RPMI7951 (cell line): Measurements from ENCODE around the gene ARFGAP2. TPM values are rescaled to one million over a fixed set of nuclear protein-coding genes. Genes with fewer than 3 reads are reported as not detected.

ENCODE experiments used
- DNase-seq: peaks from one replicate; pipeline ENCODE4 v3.0.0-alpha.2; 2012; ENCODE audit warnings: low read depth
- total RNA-seq: library from RNA; depleted of rRNA; stranded (reverse); fragments of >200 nt; shearing (Covaris generic); gene quantifications from 2 replicates; pipeline ENCODE4 v1.2.3, GENCODE V29; 2014

Gene ARFGAP2
- total RNA-seq, 1 experiment from 2014 or later, result 63.4 TPM

DNA sequence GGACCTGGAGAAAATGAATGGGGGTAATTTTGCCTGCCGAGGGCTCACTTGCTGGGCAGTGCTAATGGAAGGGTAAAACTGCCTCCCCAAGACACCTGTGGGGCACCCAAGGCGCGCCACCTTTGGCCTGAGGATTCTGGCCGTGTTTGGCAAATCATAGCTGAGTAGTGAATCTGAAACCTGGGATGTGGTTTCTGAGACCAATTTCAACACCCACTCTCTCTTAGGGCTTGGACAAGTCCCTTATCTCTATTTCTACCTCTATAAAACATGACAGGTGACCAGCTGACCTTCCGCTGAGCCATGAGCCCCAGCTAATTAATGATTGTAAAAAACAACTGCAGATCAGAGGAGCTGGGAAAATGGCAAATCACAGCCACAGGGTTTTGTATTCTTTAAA is 11.0 kb upstream of the ARFGAP2 start:
- no peak for DNase-seq

GRCh38 chr11:47186700-47187695 is 10.3 kb upstream of the ARFGAP2 start:
- DNase-seq, result peak; percentile 57

- DNase-seq, result peak; percentile 52
Observed at GRCh38 chr11:47186076-47186699, 9.5 kb upstream of the ARFGAP2 start, which contains the start of gene PACSIN3. PACSIN3 (minus strand) TSS chr11:47186434; CDS start chr11:47182727, 3,707 bp downstream.

DNA sequence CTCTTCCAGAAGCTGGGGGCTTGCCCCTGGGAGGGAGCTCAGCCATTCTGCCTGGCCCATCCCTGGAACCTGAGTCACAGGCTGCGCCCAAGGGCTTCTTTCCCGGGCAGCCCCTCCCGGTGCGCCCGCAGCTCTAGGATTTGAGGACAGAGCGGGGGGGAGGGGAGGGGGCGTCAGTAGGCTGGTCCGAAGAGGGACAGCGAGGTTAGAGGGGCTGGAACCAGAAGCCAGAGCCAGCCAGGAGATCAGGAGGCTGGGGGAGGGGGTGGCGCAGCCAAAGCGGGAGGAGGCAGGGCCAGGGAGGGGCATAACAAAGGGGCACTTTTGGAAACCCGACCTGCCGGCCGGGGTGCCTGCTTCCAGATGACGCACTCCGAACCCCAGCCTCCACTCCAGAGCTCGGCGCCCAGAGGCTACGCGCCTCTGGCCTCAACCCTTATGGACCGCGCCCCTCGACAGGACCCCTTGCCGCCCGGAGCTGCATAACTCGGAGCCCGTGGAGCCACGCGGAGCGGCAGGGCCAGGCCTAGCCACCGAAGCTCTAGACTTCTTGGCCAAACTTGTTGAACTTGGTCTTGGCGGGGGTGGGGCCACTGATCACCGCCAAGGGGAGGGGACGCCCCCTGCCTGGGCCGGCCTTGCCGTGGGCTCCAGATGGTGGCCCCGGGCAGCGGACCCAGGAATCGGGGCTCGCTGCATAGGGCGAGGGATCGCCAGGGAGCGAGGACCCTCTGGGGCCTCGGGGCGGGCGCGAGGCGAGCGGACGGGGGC is 8.8 kb upstream of the ARFGAP2 start:
- peak; percentile 54 for DNase-seq

DNA sequence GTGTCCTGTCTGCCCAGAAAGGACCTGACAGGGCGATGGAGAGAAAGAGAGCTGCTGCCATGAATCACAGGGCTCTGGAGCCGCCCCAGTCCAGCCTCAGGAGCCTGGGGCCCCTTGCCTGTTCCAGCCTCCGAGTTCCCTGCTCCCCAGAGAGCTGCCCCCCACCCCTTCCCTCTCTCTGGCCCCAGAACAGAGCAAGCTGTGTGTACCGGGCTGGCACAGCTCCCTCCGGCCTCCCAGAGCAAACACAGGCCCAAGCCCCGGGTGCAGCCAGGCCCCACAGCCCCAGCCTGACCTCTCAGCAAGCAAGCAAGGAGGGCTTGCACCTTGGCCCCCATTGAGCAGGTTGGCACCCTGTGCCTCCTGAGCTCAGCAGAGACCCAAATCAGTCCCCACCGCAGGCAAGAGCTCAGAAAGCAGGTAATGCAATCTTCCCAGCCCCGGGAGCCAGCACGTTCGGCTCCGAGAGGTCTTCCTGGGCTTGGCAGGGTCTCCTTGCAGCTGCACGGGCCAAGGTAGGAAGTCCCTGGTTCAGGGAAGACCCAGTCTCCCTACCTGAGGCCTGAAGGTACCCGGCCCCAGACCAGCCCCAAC is 8.1 kb upstream of the ARFGAP2 start:
- no peak for DNase-seq

DNA sequence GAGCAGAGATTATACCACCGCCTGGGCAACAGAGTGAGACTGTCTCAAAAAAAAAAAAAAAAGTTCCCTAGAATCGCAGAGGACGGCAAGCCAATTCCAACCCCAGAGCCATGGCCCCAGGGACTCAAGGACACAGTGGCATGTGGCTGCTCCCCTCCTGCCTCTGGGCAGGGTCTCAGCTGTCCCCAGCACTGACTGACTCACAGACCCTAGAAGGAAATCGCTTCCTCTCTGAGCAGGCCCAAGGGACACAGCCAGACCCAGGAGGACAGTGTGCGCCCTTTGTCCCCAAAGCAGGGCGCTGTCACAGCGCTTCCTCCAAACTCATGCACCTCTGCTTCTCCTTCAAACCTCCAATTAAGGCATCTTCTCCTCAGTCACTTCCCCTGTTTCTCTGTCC is 7.3 kb upstream of the ARFGAP2 start:
- DNase-seq, result no peak

- DNase-seq, result no peak
Observed at GRCh38 chr11:47183031-47183856, 6.6 kb upstream of the ARFGAP2 start.

GRCh38 chr11:47182380-47182779 is 5.7 kb upstream of the ARFGAP2 start:
- DNase-seq, result no peak

GRCh38 chr11:47181271-47181670 is 4.6 kb upstream of the ARFGAP2 start:
- no peak for DNase-seq

DNA sequence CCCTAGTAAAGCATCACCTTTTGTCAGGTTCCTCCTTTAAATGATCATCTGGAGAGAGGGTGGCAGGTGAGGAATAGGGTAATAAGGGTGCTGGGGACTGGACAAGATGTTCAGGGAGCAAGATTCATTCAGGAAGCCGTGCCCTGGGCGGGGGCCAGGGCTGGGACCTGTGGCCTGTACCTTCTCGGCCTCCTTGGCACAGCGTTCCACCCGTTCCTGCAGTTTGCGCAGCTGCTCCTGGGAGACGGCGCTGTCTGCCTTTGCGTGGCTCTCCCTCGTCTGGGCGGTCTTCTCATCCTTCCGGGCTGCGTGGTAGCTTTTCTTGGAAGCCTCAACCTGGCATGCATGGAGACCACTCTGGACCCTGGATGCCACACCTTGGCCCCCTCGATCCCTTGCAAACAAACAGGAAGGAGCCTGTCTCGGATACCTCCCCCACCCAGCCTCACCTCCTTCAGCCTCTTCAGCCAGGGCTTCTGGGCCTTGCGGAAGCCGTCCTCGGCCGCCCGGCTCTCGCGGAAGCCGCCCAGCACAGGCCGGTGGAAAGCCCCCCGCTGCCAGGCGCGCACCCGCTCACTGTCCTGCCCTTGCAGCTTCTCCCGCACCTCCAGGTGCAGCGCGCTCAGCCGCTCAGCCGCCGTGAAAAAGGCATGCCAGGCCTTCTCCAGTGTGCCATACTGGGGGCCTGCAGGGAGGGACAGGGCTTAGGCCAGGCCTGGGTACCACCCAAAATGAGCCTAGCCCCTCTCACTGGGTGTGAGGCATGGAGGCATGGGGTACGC is 3.5 kb upstream of the ARFGAP2 start:
- no peak for DNase-seq

GRCh38 chr11:47179655-47179991 is 2.9 kb upstream of the ARFGAP2 start:
- peak; percentile 41 for DNase-seq

DNA sequence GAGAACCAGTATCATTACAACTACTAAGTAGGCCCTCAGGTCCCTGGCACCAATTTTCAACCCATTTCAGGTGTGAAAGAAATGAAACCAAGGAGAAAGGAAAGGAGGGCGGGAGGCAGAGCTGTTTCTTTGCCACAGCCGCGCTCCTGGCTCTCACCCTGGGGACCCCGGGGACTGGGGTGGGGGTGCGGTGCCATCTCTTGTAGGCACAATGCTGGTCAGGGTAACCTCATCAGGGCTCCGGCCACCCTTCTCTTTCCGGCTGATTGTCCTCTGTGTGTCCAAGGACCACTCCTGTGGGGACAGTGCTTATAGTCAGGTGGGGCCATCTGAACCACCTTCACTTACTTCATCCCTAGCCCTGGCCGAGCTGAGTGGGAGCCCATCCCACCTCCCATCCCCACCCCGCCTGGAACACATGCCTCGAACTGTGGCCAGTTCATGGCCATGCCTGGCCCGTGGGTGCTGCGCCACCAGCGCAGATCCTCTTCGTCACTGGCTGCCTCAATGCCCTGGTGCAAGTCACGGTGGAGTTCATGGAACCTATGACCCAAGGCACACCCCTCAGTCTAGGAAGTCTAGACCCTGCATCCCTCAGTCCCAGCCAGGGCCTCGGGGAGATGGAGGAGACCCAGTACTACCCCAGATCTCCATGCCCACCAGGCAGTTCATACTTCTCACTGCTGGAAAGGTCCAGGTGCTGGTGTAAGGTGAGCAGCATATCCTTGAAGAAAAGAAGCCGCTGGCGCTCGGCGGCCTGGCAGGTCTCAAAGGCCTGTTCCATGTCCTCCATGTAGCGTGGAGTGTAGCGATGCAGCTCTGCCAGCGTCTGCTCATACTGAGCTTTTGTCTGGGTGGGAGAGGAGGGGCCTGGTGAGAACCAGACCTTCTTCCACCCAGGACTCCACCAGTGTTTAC is 2.3 kb upstream of the ARFGAP2 start:
- DNase-seq, result no peak

- DNase-seq, result no peak
Observed at GRCh38 chr11:47178316-47178715, 1.6 kb upstream of the ARFGAP2 start.

GRCh38 chr11:47177846-47178245 is 1.2 kb upstream of the ARFGAP2 start:
- DNase-seq, result no peak

DNA sequence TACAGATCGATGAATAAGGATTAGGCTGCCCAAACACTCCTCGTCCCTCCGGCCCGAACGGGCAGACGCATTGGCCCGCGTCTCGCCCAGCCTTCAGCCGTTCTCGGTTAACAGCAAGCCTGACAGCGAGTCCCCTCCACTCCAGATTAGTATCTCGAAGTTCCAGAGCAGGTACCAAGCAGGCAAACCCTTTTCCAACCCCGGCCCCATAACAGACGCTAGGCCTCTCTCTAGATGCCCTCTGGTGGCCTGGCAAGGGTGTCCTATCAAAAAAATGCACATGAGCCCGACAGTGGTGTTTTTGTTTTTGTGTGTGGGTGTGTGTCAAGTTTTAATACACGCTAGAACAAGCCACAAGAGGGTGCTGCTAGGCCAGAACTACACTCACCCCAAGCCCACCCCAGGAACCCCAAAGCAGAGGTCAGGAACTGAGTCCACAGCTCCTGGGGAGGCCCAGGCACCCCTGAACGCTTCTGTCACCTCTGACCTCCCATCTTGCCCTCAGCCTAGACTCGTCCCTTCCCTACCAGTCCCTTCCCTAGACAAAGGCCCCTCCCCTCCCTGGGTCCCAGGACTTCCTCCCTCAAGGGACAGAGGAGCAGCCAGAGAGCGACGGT is 658 bp upstream of the ARFGAP2 start:
- DNase-seq, result peak; percentile 78

- DNase-seq, result no peak
Observed at GRCh38 chr11:47175746-47176327, 842 bp downstream of the ARFGAP2 start.

GRCh38 chr11:47172740-47173336 is 3.8 kb downstream of the ARFGAP2 start:
- DNase-seq, result no peak

DNA sequence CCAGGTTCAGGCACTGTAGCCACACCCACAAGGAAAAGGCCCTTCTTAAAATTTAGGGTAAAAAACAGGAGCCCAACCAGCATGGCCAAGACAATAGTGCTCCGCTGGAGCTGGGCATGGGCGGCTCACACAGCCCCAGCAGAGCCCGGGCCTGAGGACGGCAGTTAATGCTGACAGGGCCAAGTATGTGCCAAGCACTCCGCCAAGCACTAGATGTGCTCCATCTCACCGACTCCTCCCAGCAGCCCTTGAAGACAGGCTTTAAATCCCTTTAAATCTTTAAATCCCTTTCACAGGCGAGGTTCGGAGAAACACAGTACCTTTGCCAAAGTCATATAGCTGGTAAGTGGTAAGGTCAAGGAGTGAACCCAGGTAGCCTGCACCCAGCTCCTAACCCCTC is 4.8 kb downstream of the ARFGAP2 start:
- DNase-seq, result no peak
